ENCODE results near the gene COL4A6.
A peak's percentile ranks its signal among the peaks of the same experiment; 100 is the strongest.
"Not testable (repeated sequence)": the region's sequence is repeated elsewhere in the genome, so short reads cannot be mapped to it uniquely, and the experiment has no call there.

Gene COL4A6

GRCh38 chrX:108438110-108438623, at the start of gene COL4A6:
COL4A6 (minus strand) TSS chrX:108438422; CDS start chrX:108438196, 226 bp downstream.
- intact Hi-C loops (cut with DNase I), result no loop called here
- peak in 17 of 42 donors; percentile 1 to 41 (median 9) for DNase-seq

- intact Hi-C loops (cut with DNase I), result no loop called here
- DNase-seq, result no peak
Measured at GRCh38 chrX:108485960-108486359, 47.7 kb upstream of the COL4A6 start.

- intact Hi-C loops (cut with DNase I), result no loop called here
- no peak for DNase-seq
Measured at GRCh38 chrX:108484251-108484650, 46.0 kb upstream of the COL4A6 start.

GRCh38 chrX:108481528-108481927, 43.3 kb upstream of the COL4A6 start:
- intact Hi-C loops (cut with DNase I); DNase-seq: not testable (repeated sequence)

GRCh38 chrX:108473979-108474378, 35.8 kb upstream of the COL4A6 start:
- intact Hi-C loops (cut with DNase I), result no loop called here

GRCh38 chrX:108468486-108468885, 30.3 kb upstream of the COL4A6 start:
- DNase-seq, result no peak
- intact Hi-C loops (cut with DNase I), result no loop called here

More at GRCh38 chrX:108473979-108474378, 35.8 kb upstream of the COL4A6 start:
- DNase-seq, result no peak

GRCh38 chrX:108464604-108465003, 26.4 kb upstream of the COL4A6 start:
- intact Hi-C loops (cut with DNase I), result no loop called here
- no peak for DNase-seq

GRCh38 chrX:108456971-108457477, 18.8 kb upstream of the COL4A6 start:
- intact Hi-C loops (cut with DNase I), result no loop called here
- DNase-seq, result no peak

GRCh38 chrX:108453841-108454240, 15.6 kb upstream of the COL4A6 start:
- DNase-seq, result no peak
- intact Hi-C loops (cut with DNase I), result no loop called here

GRCh38 chrX:108447303-108447702, 9.1 kb upstream of the COL4A6 start:
- DNase-seq, result no peak
- intact Hi-C loops (cut with DNase I), result no loop called here

- intact Hi-C loops (cut with DNase I), result no loop called here
- no peak for DNase-seq
Measured at GRCh38 chrX:108442901-108443464, 4.8 kb upstream of the COL4A6 start.

- intact Hi-C loops (cut with DNase I), result no loop called here
- DNase-seq, result peak in 9 of 42 donors; percentile 3 to 44 (median 17)
Measured at GRCh38 chrX:108439961-108440696, 1.9 kb upstream of the COL4A6 start.

GRCh38 chrX:108439426-108439942, 1.3 kb upstream of the COL4A6 start, which contains the start of gene COL4A5:
COL4A5 (plus strand) TSS chrX:108439838; CDS start chrX:108440126, 288 bp downstream.
- peak in 27 of 42 donors; percentile 1 to 51 (median 22) for DNase-seq
- intact Hi-C loops (cut with DNase I), result no loop called here

- intact Hi-C loops (cut with DNase I), result no loop called here
- no peak for DNase-seq
Measured at GRCh38 chrX:108437349-108438109, 693 bp downstream of the COL4A6 start.

- no peak for DNase-seq
- intact Hi-C loops (cut with DNase I), result no loop called here
Measured at GRCh38 chrX:108435261-108435660, 3.0 kb downstream of the COL4A6 start.

- intact Hi-C loops (cut with DNase I), result no loop called here
- DNase-seq, result no peak
Measured at GRCh38 chrX:108426262-108426661, 12.0 kb downstream of the COL4A6 start.

GRCh38 chrX:108420481-108420880, 17.7 kb downstream of the COL4A6 start:
- no peak for DNase-seq
- intact Hi-C loops (cut with DNase I), result no loop called here

- no peak for DNase-seq
- intact Hi-C loops (cut with DNase I), result no loop called here
Measured at GRCh38 chrX:108419401-108419800, 18.8 kb downstream of the COL4A6 start.

GRCh38 chrX:108417257-108417656, 21.0 kb downstream of the COL4A6 start:
- intact Hi-C loops (cut with DNase I), result no loop called here
- DNase-seq, result no peak

Data from head of caudate nucleus (tissue), 42 donors.